HEK293T (cell line): ENCODE data around the gene TSPO2.

Source experiments
- ARNT ChIP-seq: fragments of 450-650 bp; IDR thresholded peaks from 2 replicates; pipeline ENCODE4 v1.6.1; 2017; ENCODE audit warnings: mild to moderate bottlenecking
- BHLHE40 ChIP-seq: fragments of 450-650 bp; IDR thresholded peaks from 2 replicates; pipeline ENCODE4 v1.6.1; 2016; ENCODE audit warnings: mild to moderate bottlenecking, moderate library complexity, borderline replicate concordance
- CTBP1 ChIP-seq: fragments of 450-650 bp; IDR thresholded peaks from 2 replicates; pipeline ENCODE4 v1.6.1; 2016; ENCODE audit warnings: borderline replicate concordance
- FOXA1 ChIP-seq: fragments of 450-650 bp; IDR thresholded peaks from 2 replicates; pipeline ENCODE4 v1.6.1; 2016; ENCODE audit warnings: mild to moderate bottlenecking
- HDGF ChIP-seq: fragments of 450-650 bp; IDR thresholded peaks from 2 replicates; pipeline ENCODE4 v1.6.1; 2017; ENCODE audit warnings: antibody characterized with exemption, borderline replicate concordance
- L3MBTL2 ChIP-seq: fragments of 450-650 bp; conservative IDR thresholded peaks from 2 replicates; pipeline ENCODE4 v1.6.1; 2016; ENCODE audit warnings: mild to moderate bottlenecking
- PKNOX1 ChIP-seq: fragments of 450-650 bp; IDR thresholded peaks from 2 replicates; pipeline ENCODE4 v1.6.1; 2016

GRCh38 chr6:41009669-41010068 lies 32.6 kb upstream of the TSPO2 start:
- TF ChIP-seq BHLHE40 (no peak), ARNT (no peak), FOXA1 (no peak), CTBP1 (no peak), L3MBTL2 (no peak), PKNOX1 (no peak), HDGF (no peak)
